Panc1 (cell line): Measurements from ENCODE around the gene STKLD1. TPM values are rescaled to one million over a fixed set of nuclear protein-coding genes. Genes with fewer than 3 reads are reported as not detected.
"Not testable (repeated sequence)": the region's sequence is repeated elsewhere in the genome, so short reads cannot be mapped to it uniquely, and the experiment has no call there.

Source experiments
- ATAC-seq: fragments of 200-7000 bp; cut with Tn5 transposase; 2 replicates; pipeline ENCODE4 v1.9.1; 2020; ENCODE audit warnings: mild to moderate bottlenecking, moderate library complexity
- BruUV-seq: library from RNA; stranded (reverse); fragments of 400-500 nt; replicated peaks from 2 replicates; lab custom pipeline; 2021; lab: Mats Ljungman, UMichigan
- CTCF ChIA-PET: fragments of 300-600 bp; sonication (Branson Sonifier 250); formaldehyde crosslinking; loops from one replicate; lab custom pipeline; 2022; ENCODE audit warnings: antibody characterized with exemption; lab: Charles Lee
- POLR2A ChIA-PET: fragments of 300-600 bp; sonication (Branson Sonifier 250); formaldehyde crosslinking; loops from one replicate; lab custom pipeline; 2022; ENCODE audit warnings: antibody characterized with exemption; lab: Charles Lee
- DNase-seq: peaks from one replicate; pipeline ENCODE4 v3.0.0-alpha.2; 2010; ENCODE audit warnings: low read depth, low spot score
- H3K27ac ChIP-seq: 2 replicates; pipeline ENCODE4 v1.5.1; 2011; ENCODE audit warnings: mild to moderate bottlenecking, low read length, inconsistent platforms
- H3K27me3 ChIP-seq: fragments of 200-500 bp; sonication (Bioruptor generic); 2 replicates; pipeline ENCODE4 v1.6.0; 2014; ENCODE audit warnings: low read length, inconsistent platforms; ENCODE audit not compliant: control insufficient read depth, insufficient read depth
- H3K36me3 ChIP-seq: fragments of 200-500 bp; sonication (Bioruptor generic); 2 replicates; pipeline ENCODE4 v1.5.1; 2014; ENCODE audit warnings: inconsistent platforms, mild to moderate bottlenecking, low read length, moderate library complexity; ENCODE audit not compliant: control insufficient read depth, insufficient read depth
- H3K4me1 ChIP-seq: 2 replicates; pipeline ENCODE4 v1.5.1; 2011; ENCODE audit warnings: inconsistent platforms, mild to moderate bottlenecking, low read length, moderate library complexity; ENCODE audit not compliant: control insufficient read depth, insufficient read depth
- H3K4me3 ChIP-seq, 2 experiments: 2 replicates each; pipeline ENCODE4 v1.5.1; 2011 to 2012; ENCODE audit warnings: low read depth in 2 of 2, low read length in 2 of 2, mild to moderate bottlenecking in 2 of 2, inconsistent platforms in 1 of 2, moderate library complexity in 1 of 2
- H3K9me3 ChIP-seq: fragments of 200-500 bp; sonication (Bioruptor generic); 2 replicates; pipeline ENCODE4 v1.5.1; 2014; ENCODE audit warnings: low read depth, mild to moderate bottlenecking, inconsistent platforms, low read length, moderate library complexity; ENCODE audit not compliant: control insufficient read depth, insufficient read depth
- CTCF ChIP-seq: fragments of 450-650 bp; IDR thresholded peaks from 2 replicates; pipeline ENCODE4 v1.5.1; 2017; ENCODE audit warnings: mild to moderate bottlenecking
- POLR2AphosphoS5 ChIP-seq: IDR thresholded peaks from 2 replicates; pipeline ENCODE4 v1.6.1; 2012; ENCODE audit warnings: mild to moderate bottlenecking, low read depth, low read length, moderate library complexity
- REST ChIP-seq, 2 experiments: IDR thresholded peaks; 2 replicates each; pipeline ENCODE4 v1.6.1; 2011 to 2012; ENCODE audit warnings: low read depth in 2 of 2, control low read depth in 1 of 2, low read length in 1 of 2, mild to moderate bottlenecking in 1 of 2, moderate library complexity in 1 of 2; ENCODE audit not compliant: insufficient read depth in 1 of 2
- SIN3A ChIP-seq: IDR thresholded peaks from 2 replicates; pipeline ENCODE4 v1.6.1; 2012; ENCODE audit warnings: low read depth, mild to moderate bottlenecking, low read length, moderate library complexity, borderline replicate concordance; ENCODE audit not compliant: insufficient read depth
- TCF7L2 ChIP-seq: IDR thresholded peaks from 2 replicates; pipeline ENCODE4 v1.6.1; 2011; ENCODE audit warnings: mild to moderate bottlenecking, low read depth, low read length, inconsistent platforms
- in situ Hi-C: cut with HindIII; loops from 2 replicates; pipeline ENCODE4 v1.10.0; 2016; ENCODE audit warnings: low sequenced_read_pairs, low pct_unique_long_range_greater_than_20kb
- intact Hi-C: fragments of 100-400 bp; cut with micrococcal nuclease; formaldehyde crosslinking; loops from one replicate; pipeline ENCODE4 v1.10.0; 2022; ENCODE audit not compliant: unreplicated experiment
- total RNA-seq: library from RNA; stranded (reverse); gene quantifications from one replicate; pipeline ENCODE4 v1.2.1, GENCODE V29; 2021; ENCODE audit not compliant: unreplicated experiment

Gene STKLD1
- total RNA-seq, 1 experiment from 2014 or later = 0.74 TPM

DNA sequence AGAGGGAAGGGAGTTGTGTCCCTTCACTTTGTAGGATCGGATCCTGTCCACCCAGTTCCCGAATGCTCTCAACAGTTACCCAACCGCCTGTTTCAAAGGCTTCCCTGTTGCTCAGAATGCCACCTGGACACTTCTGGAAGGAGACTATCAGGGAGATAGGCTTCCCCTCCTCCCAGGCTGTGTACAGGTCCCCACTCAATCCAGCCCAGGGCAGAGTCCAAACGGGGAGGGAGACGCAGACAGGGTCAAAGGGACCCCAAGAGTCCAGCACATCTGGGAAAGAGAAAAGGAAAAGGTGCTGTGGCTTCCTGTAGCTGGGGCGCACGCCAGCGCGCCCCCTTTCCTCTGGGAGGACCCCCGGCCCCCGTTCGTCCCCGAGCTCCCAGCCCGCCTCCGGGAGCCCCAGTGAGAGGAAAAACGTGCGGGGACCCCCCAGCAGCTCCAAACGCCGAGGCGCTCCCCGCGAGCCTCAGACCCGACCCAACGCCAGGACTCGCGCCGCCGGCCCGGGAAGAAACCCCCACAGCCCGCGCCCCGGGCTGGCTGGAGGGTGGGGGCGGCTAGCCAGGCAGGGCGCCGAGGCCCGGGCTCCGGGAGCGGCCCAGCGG is 946 bp upstream of the STKLD1 start:
- Histone ChIP-seq H3K27ac (peak overlapping the region; percentile 94), H3K4me3 (peak overlapping the region; percentile 87 to 97), H3K9me3 (no peaks in the 10 kb centered on the region), H3K4me1 (peaks cover 13% of the 10 kb centered on the region), H3K36me3 (peaks cover 5% of the 10 kb centered on the region; the same call in 1 of the 2 replicates), H3K27me3 (no peaks in the 10 kb centered on the region)
- DNase-seq (no peak), ATAC-seq (0 out of 2 replicates have a peak, but pooled peaks have one; percentile 1)
- in situ Hi-C loops = no loop called here
- POLR2A ChIA-PET = no interaction called here
- no TSS peak for BruUV-seq
- CTCF ChIA-PET = no interaction called here
- intact Hi-C loops = no loop called here
- no peak for TF ChIP-seq SIN3A
- no peak; the same call in 1 of the 2 replicates for TF ChIP-seq CTCF
- no peak for TF ChIP-seq POLR2AphosphoS5
- TF ChIP-seq TCF7L2 = no peak
- TF ChIP-seq REST (IDR thresholded peaks at IDR 0.05; ENCODE audit: insufficient read depth in 1 of 2, low read depth in 2 of 2, low read length in 1 of 2) = no peak

GRCh38 chr9:133377280-133377679 is 1.1 kb downstream of the STKLD1 start:
- ATAC-seq, H3K36me3 ChIP-seq, H3K4me3 ChIP-seq, H3K9me3 ChIP-seq, DNase-seq, BruUV-seq, H3K27ac ChIP-seq, in situ Hi-C loops, H3K27me3 ChIP-seq, CTCF ChIA-PET, intact Hi-C loops: not testable (repeated sequence)
- POLR2A ChIA-PET = interaction anchor here (0.7 kb wide), 1 partner anchor 450 kb away, joined by 3 read pairs; no protein-coding TSS in a partner anchor
- H3K4me1 ChIP-seq = peaks cover 13% of the 10 kb centered on the region

DNA sequence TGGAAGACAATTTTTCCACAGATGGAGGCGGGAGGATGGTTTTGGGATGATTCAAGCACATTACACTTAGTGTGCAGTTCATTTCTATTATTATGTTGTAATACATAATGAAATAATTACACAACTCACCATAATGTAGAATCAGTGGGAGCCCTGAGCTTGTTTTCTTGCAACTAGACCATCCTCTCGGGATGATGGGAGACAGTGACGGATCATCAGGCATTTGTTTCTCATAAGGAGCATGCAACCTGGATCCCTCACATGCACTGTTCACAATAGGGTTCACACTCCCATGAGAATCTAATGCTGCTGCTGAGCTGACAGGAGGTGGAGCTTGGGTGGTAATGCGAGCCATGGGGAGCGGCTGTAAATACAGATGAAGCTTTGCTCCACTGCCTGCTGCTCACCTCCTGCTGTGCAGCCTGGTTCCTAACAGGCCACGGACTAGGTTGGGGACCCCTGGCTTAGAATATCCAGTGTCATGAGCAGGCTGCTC is 1.6 kb downstream of the STKLD1 start:
- POLR2A ChIA-PET = no interaction called here
- no peaks in the 10 kb centered on the region for H3K9me3 ChIP-seq
- H3K4me3 ChIP-seq = no peak overlapping the region
- no peak for ATAC-seq
- intact Hi-C loops (no loop called here), in situ Hi-C loops (no loop called here)
- H3K27me3 ChIP-seq = no peaks in the 10 kb centered on the region
- CTCF ChIA-PET = interaction anchor here (0.9 kb wide), 1 partner anchor 21 kb away, joined by 4 read pairs; no protein-coding TSS in a partner anchor
- H3K36me3 ChIP-seq = peaks cover 5% of the 10 kb centered on the region; the same call in 1 of the 2 replicates
- no peak overlapping the region for H3K27ac ChIP-seq
- peaks cover 13% of the 10 kb centered on the region for H3K4me1 ChIP-seq
- no peak for DNase-seq
- TF ChIP-seq REST (IDR thresholded peaks at IDR 0.05; ENCODE audit: insufficient read depth in 1 of 2, low read depth in 2 of 2, low read length in 1 of 2) = no peak
- no peak for TF ChIP-seq SIN3A
- TF ChIP-seq POLR2AphosphoS5 = no peak
- TF ChIP-seq TCF7L2 = no peak
- no peak for TF ChIP-seq CTCF
- BruUV-seq = no TSS peak
